ENCODE measurements around the gene RPS15A.

DNA sequence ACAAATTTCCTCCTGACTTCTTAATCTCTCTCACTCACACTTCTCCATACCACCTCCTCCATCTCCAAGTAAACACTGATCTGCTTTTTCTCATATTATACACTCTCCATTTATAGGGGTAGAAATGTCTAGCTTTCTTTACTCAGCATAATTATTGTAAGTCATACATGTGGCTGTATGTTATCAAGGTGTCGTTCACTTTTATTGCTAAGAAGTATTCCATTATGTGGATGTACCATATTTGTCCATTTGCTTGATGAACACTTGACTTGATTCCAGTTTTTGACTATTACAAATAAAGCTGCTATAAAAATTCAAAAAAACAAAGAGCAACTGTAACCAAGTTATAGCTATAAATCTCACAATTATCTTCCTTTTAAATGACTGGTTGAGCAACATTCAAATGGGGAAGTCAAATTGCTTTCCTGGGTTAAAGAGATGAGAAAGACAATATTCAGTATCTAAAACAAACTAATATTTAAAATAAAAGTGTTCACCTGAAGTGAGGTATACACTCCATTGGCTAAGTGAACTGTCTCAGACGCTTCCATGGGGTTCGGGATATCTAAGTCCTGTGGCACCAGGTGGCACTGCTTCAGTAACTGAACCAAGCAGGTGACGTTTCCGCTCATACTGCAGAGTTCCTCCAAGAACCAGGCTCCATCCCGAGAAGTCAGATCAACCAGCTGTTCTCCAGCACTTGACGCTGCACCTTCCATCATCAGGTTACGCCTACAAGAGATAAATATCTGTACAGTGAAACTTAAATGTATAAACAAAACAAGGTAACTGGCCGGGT is 43.8 kb upstream of the RPS15A start:
- TF ChIP-seq CTCF (conservative IDR thresholded peaks at IDR 0.05) (no peak), EZH2 (IDR thresholded peaks at IDR 0.05; ENCODE audit: low read depth) (no peak)

Data from PC-9 (cell line).